Measurements from ENCODE around the gene TMEM108.

The TMEM108 gene

GRCh38 chr3:133301194-133301593 is 263.0 kb downstream of the TMEM108 start:
- no peak for FAIRE-seq
- DNase-seq (ENCODE audit: insufficient read length, low spot score) = peak; percentile 28

- FAIRE-seq = no peak
Observed at GRCh38 chr3:133301731-133302130, 263.5 kb downstream of the TMEM108 start.

GRCh38 chr3:133303430-133303829 is 265.2 kb downstream of the TMEM108 start:
- DNase-seq (ENCODE audit: insufficient read length, low spot score) = no peak
- no peak for FAIRE-seq

More at GRCh38 chr3:133301731-133302130, 263.5 kb downstream of the TMEM108 start:
- DNase-seq (ENCODE audit: insufficient read length, low spot score) = no peak

- no peak for DNase-seq (ENCODE audit: insufficient read length, low spot score)
- FAIRE-seq = no peak
Observed at GRCh38 chr3:133317866-133318265, 279.7 kb downstream of the TMEM108 start.

- DNase-seq (ENCODE audit: insufficient read length, low spot score) = no peak
- no peak for FAIRE-seq
Observed at GRCh38 chr3:133328373-133328772, 290.2 kb downstream of the TMEM108 start.

- no peak for FAIRE-seq
- no peak for DNase-seq (ENCODE audit: insufficient read length, low spot score)
Observed at GRCh38 chr3:133329626-133330025, 291.4 kb downstream of the TMEM108 start.

- no peak for DNase-seq (ENCODE audit: insufficient read length, low spot score)
- FAIRE-seq = no peak
Observed at GRCh38 chr3:133330065-133330464, 291.9 kb downstream of the TMEM108 start.

GRCh38 chr3:133330522-133330921 is 292.3 kb downstream of the TMEM108 start:
- FAIRE-seq = no peak

GRCh38 chr3:133354721-133355120 is 316.5 kb downstream of the TMEM108 start:
- DNase-seq (ENCODE audit: insufficient read length, low spot score) = no peak
- no peak for FAIRE-seq

More at GRCh38 chr3:133330522-133330921, 292.3 kb downstream of the TMEM108 start:
- no peak for DNase-seq (ENCODE audit: insufficient read length, low spot score)

- FAIRE-seq = no peak
- DNase-seq (ENCODE audit: insufficient read length, low spot score) = no peak
Observed at GRCh38 chr3:133360476-133360875, 322.3 kb downstream of the TMEM108 start.

GRCh38 chr3:133361011-133361410 is 322.8 kb downstream of the TMEM108 start:
- DNase-seq (ENCODE audit: insufficient read length, low spot score) = no peak
- no peak for FAIRE-seq

GRCh38 chr3:133361435-133361834 is 323.2 kb downstream of the TMEM108 start:
- DNase-seq (ENCODE audit: insufficient read length, low spot score) (no peak), FAIRE-seq (no peak)

GRCh38 chr3:133362539-133362938 is 324.3 kb downstream of the TMEM108 start:
- no peak for DNase-seq (ENCODE audit: insufficient read length, low spot score)

GRCh38 chr3:133364704-133365103 is 326.5 kb downstream of the TMEM108 start:
- no peak for FAIRE-seq
- no peak for DNase-seq (ENCODE audit: insufficient read length, low spot score)

More at GRCh38 chr3:133362539-133362938, 324.3 kb downstream of the TMEM108 start:
- no peak for FAIRE-seq

GRCh38 chr3:133366921-133367320 is 328.7 kb downstream of the TMEM108 start:
- FAIRE-seq = no peak
- DNase-seq (ENCODE audit: insufficient read length, low spot score) = no peak

- DNase-seq (ENCODE audit: insufficient read length, low spot score) (no peak), FAIRE-seq (no peak)
Observed at GRCh38 chr3:133367403-133367802, 329.2 kb downstream of the TMEM108 start.

- FAIRE-seq = no peak
- DNase-seq (ENCODE audit: insufficient read length, low spot score) = no peak
Observed at GRCh38 chr3:133367956-133368355, 329.8 kb downstream of the TMEM108 start.

- DNase-seq (ENCODE audit: insufficient read length, low spot score) (no peak), FAIRE-seq (no peak)
Observed at GRCh38 chr3:133368371-133369067, 330.3 kb downstream of the TMEM108 start.

GRCh38 chr3:133369068-133369440 is 330.9 kb downstream of the TMEM108 start:
- no peak for DNase-seq (ENCODE audit: insufficient read length, low spot score)
- FAIRE-seq = no peak

- no peak for DNase-seq (ENCODE audit: insufficient read length, low spot score)
- no peak for FAIRE-seq
Observed at GRCh38 chr3:133371181-133371580, 333.0 kb downstream of the TMEM108 start.

GRCh38 chr3:133371676-133372075 is 333.5 kb downstream of the TMEM108 start:
- FAIRE-seq = no peak
- DNase-seq (ENCODE audit: insufficient read length, low spot score) = no peak

GRCh38 chr3:133374708-133375402 is 336.7 kb downstream of the TMEM108 start:
- DNase-seq (ENCODE audit: insufficient read length, low spot score) = no peak

More at GRCh38 chr3:133374708-133375402, 336.7 kb downstream of the TMEM108 start:
- peak; percentile 59 for FAIRE-seq

All from HTR-8/SVneo (cell line).